DMS53 treated with DMSO at 0.1 percent for 48 hours (cell line): ENCODE results near the gene MKRN3.

Source experiments
- DNase-seq: peaks from one replicate; lab custom pipeline; 2025; ENCODE audit not compliant: unreplicated experiment; lab: John Stamatoyannopoulos, UW

MKRN3 gene

DNA sequence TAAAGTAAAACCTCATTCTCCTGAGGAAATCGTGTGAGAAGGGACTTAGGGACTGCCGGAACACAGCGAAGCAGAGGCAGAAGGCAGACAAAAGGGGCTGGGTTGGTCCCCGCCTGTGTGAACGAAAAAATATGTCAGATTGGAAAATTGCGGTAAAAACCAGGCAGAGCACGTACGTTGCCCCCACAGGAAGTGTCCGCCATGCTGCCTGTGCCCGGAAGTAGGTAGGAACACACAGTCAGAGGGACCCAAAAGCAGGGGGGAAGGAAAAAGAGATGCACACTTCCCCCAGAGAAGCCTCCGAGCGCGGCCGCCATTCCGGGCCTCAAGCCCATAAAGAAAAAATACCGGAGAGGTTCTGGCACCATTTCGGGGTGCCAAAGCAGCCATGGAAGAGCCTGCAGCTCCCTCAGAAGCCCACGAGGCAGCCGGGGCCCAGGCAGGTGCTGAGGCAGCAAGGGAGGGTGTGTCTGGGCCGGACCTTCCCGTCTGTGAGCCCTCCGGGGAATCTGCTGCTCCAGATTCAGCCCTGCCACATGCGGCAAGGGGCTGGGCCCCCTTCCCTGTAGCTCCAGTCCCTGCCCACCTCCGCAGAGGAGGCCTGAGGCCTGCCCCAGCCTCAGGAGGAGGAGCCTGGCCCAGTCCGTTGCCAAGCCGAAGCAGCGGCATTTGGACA lies at the start of gene MKRN3:
Gene MKRN3, plus strand, starts transcription at position 280 of the 676 bp plus-strand sequence. Its CDS starts 109 bp downstream, at position 389.
- DNase-seq = no peak

DNA sequence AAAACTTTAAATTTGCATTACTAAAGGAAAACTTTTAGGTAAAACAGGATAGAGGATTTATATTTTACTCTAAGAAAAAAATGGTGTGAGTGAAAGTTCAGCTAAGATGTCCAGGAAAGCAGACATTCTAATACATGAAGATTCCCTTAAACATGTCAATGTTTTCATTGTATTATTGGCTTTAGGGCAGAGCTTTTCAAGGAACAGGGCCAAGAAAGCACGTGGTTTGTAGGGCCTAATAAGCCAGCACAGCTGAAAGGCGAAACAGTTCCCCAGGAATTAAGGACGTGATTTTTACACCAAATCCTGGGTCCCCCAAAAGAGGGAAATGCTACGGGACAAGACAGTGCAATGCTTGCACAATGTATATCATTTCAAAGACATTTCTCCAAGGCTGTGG lies 48.6 kb upstream of the MKRN3 start:
- no peak for DNase-seq

DNA sequence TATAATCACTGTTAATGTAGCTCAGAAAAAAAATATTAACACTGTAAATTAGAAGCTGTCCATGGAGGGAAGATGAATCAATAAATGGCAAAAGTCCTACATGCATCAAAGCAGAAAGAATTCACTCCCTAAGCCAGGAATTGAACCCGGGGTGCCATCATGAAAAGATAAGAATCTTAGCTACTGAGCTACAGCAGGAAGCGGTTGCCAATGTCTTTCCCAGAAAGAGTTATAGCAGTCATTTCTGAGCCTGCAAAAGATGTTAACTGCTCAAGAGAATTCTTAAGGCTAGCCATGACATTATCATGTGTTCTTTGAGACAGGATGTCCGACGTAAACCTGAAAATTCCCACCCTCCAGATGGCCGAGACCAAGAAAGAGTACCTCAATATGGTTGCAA lies 47.4 kb upstream of the MKRN3 start:
- no peak for DNase-seq

DNA sequence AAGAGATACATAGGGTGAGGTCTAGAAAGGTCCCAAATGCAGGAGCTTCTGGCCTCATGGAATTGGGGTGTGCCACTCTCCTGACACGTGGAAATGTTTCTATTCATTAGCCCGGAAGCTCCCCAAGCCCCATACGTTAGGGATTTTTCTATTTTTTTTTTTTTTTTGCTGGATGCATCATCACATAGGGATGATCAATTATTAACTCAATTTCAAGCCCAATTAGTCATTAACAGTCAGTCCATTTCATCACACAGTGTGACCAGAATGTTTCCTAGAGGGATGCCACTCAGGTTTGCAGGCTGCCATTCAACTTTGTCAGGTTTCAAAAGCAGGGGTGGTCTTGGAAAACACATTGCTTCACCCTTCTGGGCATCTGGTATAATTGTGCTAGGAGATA lies 40.7 kb upstream of the MKRN3 start:
- DNase-seq = no peak

DNA sequence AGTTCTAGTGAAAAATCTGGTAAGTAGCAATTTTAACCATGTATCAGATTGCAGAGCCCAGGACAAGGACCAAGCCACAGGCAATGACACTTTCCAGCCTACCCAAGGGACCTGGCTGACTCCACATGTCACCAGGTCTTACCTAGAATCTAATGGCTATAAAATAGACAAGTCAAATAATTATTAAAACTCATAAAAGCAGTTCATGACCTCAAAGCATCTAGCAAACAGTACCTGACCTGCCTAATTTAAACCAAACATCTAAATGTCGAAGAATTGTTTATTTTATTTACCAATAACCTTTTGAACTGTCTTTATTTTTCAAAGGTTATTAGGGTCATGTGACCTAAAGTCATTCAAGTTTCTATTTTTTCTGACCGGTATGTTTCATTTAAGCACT lies 35.6 kb upstream of the MKRN3 start:
- DNase-seq = no peak

DNA sequence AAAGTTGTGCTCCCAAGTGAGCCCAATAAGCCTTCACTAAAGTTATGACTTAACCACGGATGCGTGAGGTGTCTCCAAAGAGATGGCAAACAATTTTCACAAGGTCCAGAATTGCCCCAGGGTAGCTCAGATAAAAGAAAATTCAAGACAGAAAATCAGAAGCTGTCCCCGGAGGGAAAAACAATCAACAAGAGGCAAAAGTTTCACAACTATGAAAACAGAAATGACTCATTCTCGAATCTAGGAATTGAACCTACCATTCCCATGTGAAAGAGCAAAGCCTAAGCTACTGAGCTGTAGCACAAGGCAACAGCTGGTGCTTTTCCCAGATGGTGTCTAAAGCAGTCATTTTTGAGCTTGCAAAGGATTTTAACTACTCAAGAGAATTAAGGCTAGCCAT lies 33.5 kb upstream of the MKRN3 start:
- DNase-seq = no peak

DNA sequence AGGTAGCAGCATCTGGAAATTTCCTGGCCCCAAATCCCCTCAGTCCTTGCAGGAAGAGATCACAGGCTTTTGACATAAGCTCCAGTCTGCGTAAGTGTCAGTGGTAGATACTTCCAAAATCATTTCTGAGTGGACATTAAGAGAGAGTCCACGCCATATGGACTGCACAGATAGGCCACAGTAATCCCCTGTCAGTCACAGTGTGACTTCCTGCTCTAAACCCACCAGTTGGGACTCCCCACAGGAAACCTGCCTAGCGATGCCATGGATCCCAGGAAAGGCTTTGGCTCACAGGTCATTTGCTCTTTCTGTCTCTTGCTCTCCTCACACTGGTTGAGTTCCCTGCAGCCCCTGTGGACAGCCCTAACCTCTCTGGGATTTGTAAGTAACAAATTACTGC lies 28.8 kb upstream of the MKRN3 start:
- no peak for DNase-seq

DNA sequence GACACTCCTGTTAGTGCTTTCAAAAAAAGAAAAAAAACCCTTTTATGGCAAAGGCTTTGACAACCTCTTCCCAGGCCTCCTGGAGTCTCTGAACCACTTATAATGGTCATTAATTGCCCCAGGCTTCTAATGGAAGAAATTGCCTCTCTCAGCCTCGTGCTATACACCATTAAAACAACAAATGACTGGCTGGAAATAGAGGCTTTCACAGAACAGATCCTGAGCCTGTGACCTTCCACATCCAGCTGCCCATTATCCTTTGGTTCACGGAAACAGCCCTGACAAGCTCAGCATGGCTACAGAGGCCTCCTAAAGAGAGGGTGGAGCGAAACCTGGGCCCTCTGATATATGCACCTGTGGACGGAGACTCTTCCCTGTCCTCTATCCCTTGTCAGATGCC lies 26.8 kb upstream of the MKRN3 start:
- DNase-seq = no peak

DNA sequence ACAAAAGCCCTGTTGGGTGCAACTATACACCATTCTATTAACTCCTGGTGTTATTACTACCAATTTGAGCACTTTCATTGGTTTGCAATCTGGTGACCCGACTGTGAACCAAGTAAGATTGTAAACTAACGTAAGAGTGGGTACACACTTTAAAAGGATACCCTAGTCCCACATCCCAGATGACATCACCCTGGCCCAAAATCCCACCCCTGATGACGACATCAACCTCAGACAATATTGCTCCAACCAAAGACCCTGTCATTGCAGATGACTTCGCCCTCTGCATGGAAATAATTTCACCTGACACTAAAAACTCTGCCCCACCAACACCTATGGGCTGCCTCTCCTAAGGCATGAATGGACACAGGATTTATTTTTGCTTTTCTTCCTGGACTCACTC lies 25.6 kb upstream of the MKRN3 start:
- DNase-seq = no peak

DNA sequence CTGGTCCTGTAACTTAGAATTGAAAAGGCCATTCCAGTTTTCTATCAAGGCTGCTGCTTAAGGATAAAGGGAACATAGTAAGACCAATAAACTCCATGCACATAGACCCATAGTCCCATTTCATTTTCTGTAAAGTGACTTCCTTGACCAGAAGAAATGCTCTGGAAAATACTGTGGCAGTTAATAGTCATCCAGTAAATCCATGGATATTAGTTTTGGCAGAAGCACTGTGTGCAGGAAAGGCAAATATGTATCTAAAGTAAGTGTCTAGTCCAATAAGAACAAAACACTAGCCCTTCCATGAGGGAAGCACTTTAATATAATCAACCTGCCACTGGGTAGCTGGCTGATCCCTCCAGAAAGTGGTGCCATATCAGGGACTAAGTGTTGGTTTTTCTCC lies 19.3 kb upstream of the MKRN3 start:
- no peak for DNase-seq

DNA sequence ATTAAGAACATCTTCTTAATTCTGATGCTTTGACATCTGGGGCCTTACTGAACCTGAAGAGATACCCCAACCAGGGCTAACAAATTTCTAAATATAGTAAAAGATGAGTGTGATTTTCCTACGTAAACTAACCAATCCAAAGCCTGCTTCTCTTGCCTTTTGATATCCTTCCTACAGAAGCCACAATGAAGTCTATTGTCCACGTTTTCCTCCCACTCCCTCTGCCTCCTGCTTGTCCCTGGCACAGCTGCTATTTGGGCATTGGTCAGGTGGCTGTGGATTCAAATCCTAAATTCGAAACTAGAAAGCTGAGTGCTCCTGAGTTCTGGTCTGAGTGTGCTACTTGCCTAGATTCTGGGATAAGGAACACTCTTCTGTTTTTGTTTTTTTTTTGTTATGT lies 17.4 kb upstream of the MKRN3 start:
- DNase-seq = no peak

DNA sequence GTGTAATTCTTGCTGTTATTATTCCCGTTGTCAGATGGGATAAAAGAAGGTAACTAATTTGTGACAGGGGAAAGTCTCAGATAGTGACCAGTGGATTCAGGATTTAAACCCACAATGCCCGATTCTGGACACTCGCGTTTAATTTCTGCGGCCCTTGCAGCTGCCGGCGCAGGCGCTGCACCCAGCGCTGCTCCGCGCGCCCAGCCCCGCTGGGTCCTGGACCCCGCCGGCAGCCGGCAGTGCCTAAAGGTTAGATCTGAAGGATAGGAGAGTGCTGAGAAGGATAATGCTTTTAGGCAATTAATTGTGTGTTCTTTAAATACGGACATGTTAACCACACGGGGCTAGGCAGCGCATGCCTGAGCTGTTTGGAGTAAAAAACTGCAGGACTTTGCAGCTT lies 3.6 kb upstream of the MKRN3 start:
- DNase-seq = no peak

DNA sequence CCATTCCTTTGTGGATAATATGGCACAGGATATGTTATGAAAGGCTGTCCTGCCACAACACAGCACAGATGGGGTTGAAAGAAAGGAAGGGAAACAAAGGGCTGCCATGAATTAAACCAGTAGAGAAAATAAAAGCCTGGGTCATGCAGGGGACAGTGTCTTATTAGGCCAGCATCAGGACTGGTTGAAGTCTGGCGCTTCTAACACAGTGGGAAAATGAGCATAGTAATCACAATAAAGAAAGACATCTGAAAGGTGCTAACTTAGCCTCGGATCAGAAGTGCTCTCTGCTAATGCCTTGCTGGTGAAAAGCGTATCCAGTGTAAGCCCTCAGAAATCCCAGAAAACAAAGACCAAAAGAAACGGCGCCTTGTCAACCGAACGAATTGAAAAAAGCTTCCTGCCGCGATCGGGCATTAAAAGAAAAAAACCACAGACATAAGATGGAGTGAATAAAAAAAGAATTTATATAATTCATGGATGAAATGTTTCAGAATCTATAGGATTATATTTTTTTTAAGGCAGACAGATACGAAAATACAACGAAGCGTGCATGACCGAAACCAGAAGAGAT lies 566 bp upstream of the MKRN3 start:
- no peak for DNase-seq

DNA sequence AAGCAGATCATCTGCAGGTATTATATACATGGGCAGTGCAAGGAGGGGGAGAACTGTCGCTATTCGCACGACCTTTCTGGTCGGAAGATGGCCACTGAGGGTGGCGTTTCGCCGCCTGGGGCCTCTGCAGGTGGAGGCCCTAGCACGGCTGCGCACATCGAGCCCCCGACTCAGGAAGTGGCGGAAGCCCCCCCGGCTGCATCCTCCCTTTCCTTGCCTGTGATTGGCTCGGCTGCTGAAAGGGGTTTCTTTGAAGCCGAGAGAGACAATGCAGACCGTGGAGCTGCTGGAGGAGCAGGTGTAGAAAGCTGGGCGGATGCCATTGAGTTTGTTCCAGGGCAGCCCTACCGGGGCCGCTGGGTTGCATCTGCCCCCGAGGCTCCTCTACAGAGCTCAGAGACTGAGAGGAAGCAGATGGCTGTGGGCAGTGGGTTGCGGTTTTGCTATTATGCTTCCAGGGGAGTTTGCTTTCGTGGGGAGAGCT lies 639 bp downstream of the MKRN3 start:
- no peak for DNase-seq

DNA sequence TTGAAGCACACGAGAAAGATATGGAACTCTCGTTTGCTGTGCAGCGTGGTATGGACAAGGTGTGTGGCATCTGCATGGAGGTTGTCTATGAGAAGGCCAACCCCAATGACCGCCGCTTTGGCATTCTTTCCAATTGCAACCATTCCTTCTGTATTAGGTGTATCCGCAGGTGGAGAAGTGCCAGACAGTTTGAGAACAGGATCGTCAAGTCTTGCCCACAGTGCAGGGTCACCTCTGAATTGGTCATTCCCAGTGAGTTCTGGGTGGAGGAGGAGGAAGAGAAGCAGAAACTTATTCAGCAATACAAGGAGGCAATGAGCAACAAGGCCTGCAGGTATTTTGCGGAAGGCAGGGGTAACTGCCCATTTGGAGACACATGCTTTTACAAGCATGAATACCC lies 1.2 kb downstream of the MKRN3 start:
- no peak for DNase-seq

DNA sequence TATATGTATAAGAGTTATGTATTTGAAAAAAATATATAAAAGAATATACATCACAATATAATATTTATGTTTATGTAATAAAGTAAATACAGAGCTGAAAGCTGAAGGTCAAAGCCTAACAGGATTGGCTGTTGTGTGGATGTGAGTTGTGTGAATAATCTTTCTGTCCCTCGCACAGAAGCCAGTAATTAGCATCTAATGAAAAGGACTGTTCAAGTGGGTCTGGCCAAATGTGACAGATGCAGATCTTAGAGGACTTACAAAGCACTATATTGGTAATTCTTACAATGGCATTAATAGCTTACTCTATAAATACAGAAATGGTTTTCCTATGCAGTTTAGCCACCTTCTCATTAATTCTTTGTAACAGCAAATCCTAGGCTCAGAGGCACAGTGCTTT lies 2.4 kb downstream of the MKRN3 start:
- no peak for DNase-seq

DNA sequence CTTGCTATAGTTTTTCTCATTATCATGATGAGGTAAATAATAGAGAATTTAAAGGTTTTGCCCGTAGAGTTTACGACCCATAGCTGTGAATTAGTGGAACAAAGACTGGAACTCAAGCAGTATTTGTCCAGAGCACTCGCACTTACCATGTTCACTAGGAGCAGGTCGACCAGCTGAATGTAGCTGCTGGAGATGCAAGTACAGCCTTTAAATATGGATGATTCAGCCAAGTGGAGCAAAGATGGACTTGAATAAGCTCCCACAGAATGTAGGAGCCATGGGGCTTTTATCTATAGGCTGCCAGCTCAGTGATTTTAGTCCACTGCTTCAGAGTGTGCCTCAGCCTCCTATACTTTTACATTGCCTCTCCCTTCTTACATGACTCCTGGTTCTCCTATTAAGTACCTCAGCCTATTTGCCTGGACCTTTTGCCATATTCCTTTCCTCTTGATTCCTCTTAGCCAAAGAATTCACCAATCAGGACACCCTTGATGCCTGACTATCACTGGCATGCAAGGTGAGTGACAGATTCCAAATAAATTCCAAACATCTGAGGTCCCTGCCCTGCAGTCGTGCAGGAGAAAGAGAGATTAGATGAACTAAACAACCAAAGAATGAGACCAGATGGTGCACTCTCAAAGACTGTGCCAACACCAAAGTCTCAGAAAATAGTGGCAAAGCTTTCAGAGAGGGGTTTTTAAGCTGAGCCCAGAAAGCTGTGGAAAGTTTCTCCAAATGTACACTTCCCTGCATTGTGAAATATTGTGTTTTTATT lies 3.9 kb downstream of the MKRN3 start:
- DNase-seq = no peak

DNA sequence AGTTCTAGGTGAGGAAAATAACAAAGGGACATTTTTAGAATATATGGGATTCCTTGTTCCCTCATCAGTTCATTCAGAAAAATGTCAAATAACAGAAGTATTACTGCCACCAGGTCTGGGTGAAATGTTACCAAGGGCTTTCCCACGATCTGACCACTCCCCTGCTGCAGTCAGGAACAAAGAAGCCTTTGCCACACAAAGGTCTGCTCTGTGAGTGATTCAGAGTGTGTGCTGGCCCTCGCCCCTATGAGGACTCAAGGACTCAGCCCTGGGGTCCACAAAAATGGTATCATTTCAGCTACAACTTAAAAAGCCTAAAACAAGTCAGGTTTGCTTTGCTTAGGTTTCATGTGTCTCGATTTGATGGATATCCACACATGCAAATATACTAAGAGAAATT lies 5.0 kb downstream of the MKRN3 start:
- no peak for DNase-seq

DNA sequence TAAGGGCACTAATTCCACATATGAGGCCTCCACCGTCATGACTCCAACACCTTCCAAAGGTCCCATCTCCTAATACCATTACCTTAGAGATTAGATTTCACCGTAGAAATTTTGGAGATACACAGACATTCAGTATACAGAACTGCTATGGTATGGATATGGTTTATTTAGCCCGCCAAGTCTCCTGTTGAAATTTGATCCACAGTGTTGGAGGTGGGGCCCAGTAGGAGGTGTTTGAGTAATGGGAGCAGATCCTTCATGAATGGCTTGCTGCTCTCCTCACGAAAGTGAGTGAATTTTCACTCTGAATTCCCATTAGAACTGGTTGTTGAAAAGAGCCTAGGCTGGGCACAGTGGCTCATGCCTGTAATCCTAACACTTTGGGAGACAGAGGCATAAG lies 7.4 kb downstream of the MKRN3 start:
- DNase-seq = no peak

DNA sequence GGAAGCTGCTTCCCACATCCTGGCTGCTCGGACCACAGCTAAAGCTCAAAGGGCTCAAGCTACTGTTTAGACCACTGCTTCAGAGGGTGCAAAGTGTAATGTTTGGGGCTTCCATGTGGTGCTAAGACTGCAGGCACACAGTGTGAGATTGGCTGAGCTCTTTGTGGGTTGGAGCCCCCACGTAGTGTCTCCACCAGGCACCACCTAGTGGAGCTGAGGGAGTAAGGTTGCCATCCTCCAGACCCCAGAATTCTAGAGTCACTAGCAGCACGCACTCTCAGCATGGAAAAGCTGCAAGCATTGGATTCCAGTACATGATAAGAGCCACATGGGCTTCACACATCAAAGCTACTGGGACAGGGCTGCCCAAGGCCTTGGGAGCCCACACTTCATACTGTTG lies 9.3 kb downstream of the MKRN3 start:
- DNase-seq = no peak

DNA sequence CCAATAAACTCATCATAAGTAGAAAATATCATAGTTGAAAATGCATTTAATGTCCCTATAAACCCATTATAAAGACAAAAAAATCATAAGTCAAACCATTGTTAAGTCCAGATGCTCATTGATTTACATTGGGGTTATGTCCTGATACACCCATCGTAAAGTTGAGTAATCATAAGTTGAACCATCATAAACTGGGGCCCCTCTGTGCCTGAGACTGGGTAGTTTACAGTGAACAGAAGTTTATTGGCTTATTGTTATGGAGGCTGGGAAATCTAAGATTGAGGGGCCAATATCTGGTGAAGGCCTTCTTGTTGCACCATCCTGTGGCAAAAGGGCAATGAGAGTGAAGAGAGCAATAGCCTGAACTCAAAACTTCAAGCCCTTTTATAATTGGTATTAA lies 10.6 kb downstream of the MKRN3 start:
- DNase-seq = no peak

DNA sequence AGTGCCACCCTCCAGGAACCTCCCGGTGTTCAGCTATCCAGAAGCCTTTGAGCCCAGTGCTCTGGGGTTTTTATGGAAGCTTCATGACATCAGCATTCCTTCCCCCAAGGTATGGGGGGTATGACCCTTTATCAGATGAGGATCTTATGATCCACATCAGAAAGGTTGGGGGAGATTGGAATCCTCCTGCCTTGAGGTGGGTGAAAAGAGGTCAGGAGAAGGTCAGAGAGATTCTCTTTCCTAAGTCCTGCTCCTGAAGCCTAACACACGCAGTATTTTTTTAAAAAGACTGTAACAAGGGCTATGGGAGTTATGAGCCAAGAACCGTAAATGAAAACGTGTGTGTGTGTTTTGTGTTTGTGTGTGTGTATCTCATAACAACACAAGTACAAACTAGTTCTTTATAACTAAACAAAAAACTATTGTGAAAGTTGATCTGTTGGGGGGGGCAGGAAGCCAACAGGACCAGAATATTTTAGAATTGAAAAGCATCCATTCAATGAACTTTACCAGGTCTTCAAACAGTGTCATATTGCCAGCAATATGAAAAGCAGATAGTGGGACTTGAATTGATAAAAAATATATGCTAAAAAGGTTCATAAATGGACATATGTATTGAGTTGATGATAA lies 13.2 kb downstream of the MKRN3 start:
- DNase-seq = no peak
